B cell (primary cell): ENCODE data around the gene HOXA3. TPM values are rescaled to one million over a fixed set of nuclear protein-coding genes. Genes with fewer than 3 reads are reported as not detected.

Experiments
- ATAC-seq: fragments of 200-7000 bp; cut with Tn5 transposase; one replicate; pipeline ENCODE4 v1.10.0; 2021; ENCODE audit warnings: low read depth, mild to moderate bottlenecking, moderate number of reproducible peaks, moderate library complexity
- CTCF ChIA-PET: fragments of 350-600 bp; sonication (Branson Sonifier 250); formaldehyde crosslinking; loops from one replicate; lab custom pipeline; 2021; ENCODE audit warnings: antibody characterized with exemption, inconsistent platforms; lab: Charles Lee
- POLR2A ChIA-PET: fragments of 350-600 bp; sonication (Branson Sonifier 250); formaldehyde crosslinking; loops from one replicate; lab custom pipeline; 2021; ENCODE audit warnings: antibody characterized with exemption; lab: Charles Lee
- DNase-seq: peaks from one replicate; pipeline ENCODE4 v3.0.0; 2013
- H2AFZ ChIP-seq: 2 replicates; pipeline ENCODE4 v1.6.1; 2012; ENCODE audit warnings: mild to moderate bottlenecking, low read depth, low read length; ENCODE audit not compliant: insufficient read depth, poor library complexity, severe bottlenecking
- H3K27ac ChIP-seq, 2 donors: 1 replicate in 1 of 2; 2 replicates in 1 of 2; pipeline ENCODE4 v1.5.1; 2012 to 2013; ENCODE audit warnings: low read length in 2 of 2, mild to moderate bottlenecking in 2 of 2, moderate library complexity in 1 of 2
- H3K27me3 ChIP-seq, 4 experiments: fragments of 200-600 bp in 1 of 4; sonication (generic) in 1 of 4; replicated peaks in 1 of 4; 1 replicate in 2 of 4; 2 replicates in 2 of 4; pipeline versions ENCODE4 v1.6.1 to v1.7.0; 2013 to 2016; ENCODE audit warnings: low read length in 3 of 4, mild to moderate bottlenecking in 2 of 4, mixed read lengths in 1 of 4, moderate library complexity in 1 of 4; ENCODE audit not compliant: insufficient read depth in 4 of 4, control insufficient read depth in 3 of 4; ENCODE audit errors: control extremely low read depth in 1 of 4
- H3K36me3 ChIP-seq, 2 experiments: replicated peaks in 1 of 2; 1 replicate in 1 of 2; 2 replicates in 1 of 2; pipeline versions ENCODE4 v1.6.1 to v1.7.1; 2013; ENCODE audit warnings: low read length in 1 of 2; ENCODE audit not compliant: insufficient read depth in 2 of 2, control insufficient read depth in 1 of 2; ENCODE audit errors: control extremely low read depth in 1 of 2, extremely low read depth in 1 of 2
- H3K4me1 ChIP-seq, 2 donors: fragments of 200-600 bp in 1 of 2; sonication (generic) in 1 of 2; 1 replicate in 1 of 2; 2 replicates in 1 of 2; pipeline versions ENCODE4 v1.5.1 to v1.6.1; 2013 to 2017; ENCODE audit warnings: low read length in 2 of 2; ENCODE audit not compliant: control insufficient read depth in 2 of 2, insufficient read depth in 2 of 2
- H3K4me2 ChIP-seq: replicated peaks from 2 replicates; pipeline ENCODE3; 2012; ENCODE audit warnings: mild to moderate bottlenecking, low read depth, low read length; ENCODE audit not compliant: poor library complexity, severe bottlenecking
- H3K4me3 ChIP-seq, 5 experiments: fragments of 200-600 bp in 1 of 5; sonication (generic) in 1 of 5; 1 replicate in 3 of 5; 2 replicates in 2 of 5; pipeline versions ENCODE4 v1.5.1 to v1.7.0; 2011 to 2016; ENCODE audit warnings: low read length in 4 of 5, mild to moderate bottlenecking in 4 of 5, low read depth in 2 of 5, control low read depth in 1 of 5, moderate library complexity in 1 of 5; ENCODE audit not compliant: insufficient read depth in 1 of 5; ENCODE audit errors: control extremely low read depth in 1 of 5, extremely low read depth in 1 of 5
- H3K79me2 ChIP-seq: fragments of 200-600 bp; sonication (generic); one replicate; pipeline ENCODE4 v1.6.0; 2016; ENCODE audit warnings: low read length; ENCODE audit not compliant: control insufficient read depth, insufficient read depth
- H3K9ac ChIP-seq: fragments of 200-600 bp; sonication (generic); 2 replicates; pipeline ENCODE4 v1.6.1; 2017; ENCODE audit warnings: mild to moderate bottlenecking, low read length, moderate library complexity
- H3K9me3 ChIP-seq, 3 donors: one replicate each; pipeline versions ENCODE4 v1.6.1 to v1.7.1; 2013; ENCODE audit warnings: low read length in 2 of 3; ENCODE audit not compliant: control insufficient read depth in 2 of 3, insufficient read depth in 1 of 3; ENCODE audit errors: control extremely low read depth in 1 of 3
- H4K20me1 ChIP-seq: 2 replicates; pipeline ENCODE4 v1.6.0; 2012; ENCODE audit warnings: mild to moderate bottlenecking, low read length; ENCODE audit not compliant: insufficient read depth, control insufficient read depth, poor library complexity, severe bottlenecking
- H3K27ac Mint-ChIP-seq: one replicate; pipeline ENCODE4 v1.8.0; 2021; ENCODE audit warnings: mixed read lengths
- H3K27me3 Mint-ChIP-seq: one replicate; pipeline ENCODE4 v1.8.0; 2021; ENCODE audit warnings: mixed read lengths
- H3K4me1 Mint-ChIP-seq: one replicate; pipeline ENCODE4 v1.8.0; 2021; ENCODE audit warnings: mixed read lengths
- H3K4me3 Mint-ChIP-seq: one replicate; pipeline ENCODE4 v1.8.0; 2021; ENCODE audit warnings: mixed read lengths
- H3K9me3 Mint-ChIP-seq: one replicate; pipeline ENCODE4 v1.8.0; 2022; ENCODE audit warnings: mixed read lengths; ENCODE audit not compliant: insufficient read depth
- CTCF ChIP-seq: fragments of 200-600 bp; IDR thresholded peaks from one replicate; pipeline ENCODE4 v1.8.0; 2022; ENCODE audit warnings: antibody characterized with exemption, mild to moderate bottlenecking
- EZH2 ChIP-seq: IDR thresholded peaks from 2 replicates; pipeline ENCODE4 v1.6.1; 2012; ENCODE audit warnings: borderline replicate concordance, low read depth, mild to moderate bottlenecking, moderate library complexity, low read length; ENCODE audit not compliant: insufficient read depth, poor library complexity, severe bottlenecking
- WGBS: methylation state at CpG from one replicate; pipeline ENCODE4 v1.1.5; 2013; ENCODE audit warnings: missing lambda C conversion rate; ENCODE audit not compliant: insufficient coverage; 5-methylcytosine and 5-hydroxymethylcytosine counted together
- intact Hi-C: fragments of 100-400 bp; cut with micrococcal nuclease; formaldehyde crosslinking; loops from one replicate; pipeline ENCODE4 v1.10.0; 2022
- polyA plus RNA-seq: library from polyadenylated mRNA; depleted of rRNA; stranded (reverse); fragments of >200 nt; gene quantifications from 2 replicates; pipeline ENCODE4 v1.2.3, GENCODE V29; 2012
- total RNA-seq, 2 donors: library from RNA; stranded (reverse); fragments of 120-200 nt in 1 of 2; gene quantifications; 1 replicate in 1 of 2; 2 replicates in 1 of 2; pipeline versions ENCODE4 v1.2.3 to v1.2.4, GENCODE V29; 2013 to 2022

HOXA3 gene
- total and polyA plus RNA-seq, 2 donors (not counting 1 experiment from before 2014, with no cell fraction given): 0.07 TPM; not detected in 1

- Histone ChIP-seq H4K20me1 (peaks cover 10% of the 10 kb centered on the region), H3K4me3 (peak overlapping the region in 4 of 5 experiments; percentile 26 to 48 (median 36)), H3K4me2 (peak overlapping the region; percentile 79), H3K36me3 (no peaks in the 10 kb centered on the region), H3K9me3 (peaks cover 0 to 88% (median 13%) of the 10 kb centered on the region in 3 donors), H3K27me3 (peaks cover 0 to 99% (median 84%) of the 10 kb centered on the region in 4 experiments), H3K9ac (peak overlapping the region; percentile 30), H3K4me1 (peaks cover 66 to 76% of the 10 kb centered on the region in 2 donors), H3K27ac (no peak overlapping the region), H3K79me2 (no peaks in the 10 kb centered on the region), H2AFZ (no peak overlapping the region)
- H3K9me3 Mint-ChIP-seq: no peaks in the 10 kb centered on the region
- DNase-seq (no peak), ATAC-seq (no peak)
- peaks cover 70% of the 10 kb centered on the region for H3K27me3 Mint-ChIP-seq
- intact Hi-C loops: loop anchor here (1.0 to 5.0 kb wide), 3 partner anchors 36 to 769 kb away; partner anchors contain the start of gene HOXA11
- peak overlapping the region; percentile 83 for H3K4me3 Mint-ChIP-seq
- peaks cover 44% of the 10 kb centered on the region for H3K4me1 Mint-ChIP-seq
- POLR2A ChIA-PET: interaction anchor here (0.5 to 1.0 kb wide), 2 partner anchors 22 to 956 kb away, joined by 3 read pairs; no protein-coding TSS in a partner anchor
- peak overlapping the region; percentile 73 for H3K27ac Mint-ChIP-seq
- CTCF ChIA-PET: interaction anchor here (0.9 to 6.9 kb wide), 13 partner anchors 11 to 1299 kb away, joined by 3 to 52 read pairs (median 3); no protein-coding TSS in a partner anchor
- TF ChIP-seq EZH2 (peak; percentile 21), CTCF (no peak)
- under 1% methylated on average over 22 of the region's 27 CpGs for WGBS
These were observed 947 bp downstream of the HOXA3 start for GRCh38 chr7:27151341-27151930.
